GM12891 (cell line): ENCODE measurements around the gene GP1BA.

Source experiments
- PAX5 ChIP-seq: IDR thresholded peaks from 2 replicates; pipeline ENCODE4 v1.6.1; 2011; ENCODE audit warnings: low read length, moderate library complexity, mild to moderate bottlenecking; ENCODE audit not compliant: insufficient read depth, severe bottlenecking
- POLR2A ChIP-seq: IDR thresholded peaks from 2 replicates; pipeline ENCODE4 v1.6.1; 2011; ENCODE audit warnings: low read depth, low read length, control low read depth
- POLR2AphosphoS5 ChIP-seq: IDR thresholded peaks from 2 replicates; pipeline ENCODE4 v1.6.1; 2011; ENCODE audit warnings: low read depth, low read length, control low read depth
- TAF1 ChIP-seq: IDR thresholded peaks from 2 replicates; pipeline ENCODE4 v1.6.1; 2011; ENCODE audit warnings: low read depth, low read length, control low read depth

DNA sequence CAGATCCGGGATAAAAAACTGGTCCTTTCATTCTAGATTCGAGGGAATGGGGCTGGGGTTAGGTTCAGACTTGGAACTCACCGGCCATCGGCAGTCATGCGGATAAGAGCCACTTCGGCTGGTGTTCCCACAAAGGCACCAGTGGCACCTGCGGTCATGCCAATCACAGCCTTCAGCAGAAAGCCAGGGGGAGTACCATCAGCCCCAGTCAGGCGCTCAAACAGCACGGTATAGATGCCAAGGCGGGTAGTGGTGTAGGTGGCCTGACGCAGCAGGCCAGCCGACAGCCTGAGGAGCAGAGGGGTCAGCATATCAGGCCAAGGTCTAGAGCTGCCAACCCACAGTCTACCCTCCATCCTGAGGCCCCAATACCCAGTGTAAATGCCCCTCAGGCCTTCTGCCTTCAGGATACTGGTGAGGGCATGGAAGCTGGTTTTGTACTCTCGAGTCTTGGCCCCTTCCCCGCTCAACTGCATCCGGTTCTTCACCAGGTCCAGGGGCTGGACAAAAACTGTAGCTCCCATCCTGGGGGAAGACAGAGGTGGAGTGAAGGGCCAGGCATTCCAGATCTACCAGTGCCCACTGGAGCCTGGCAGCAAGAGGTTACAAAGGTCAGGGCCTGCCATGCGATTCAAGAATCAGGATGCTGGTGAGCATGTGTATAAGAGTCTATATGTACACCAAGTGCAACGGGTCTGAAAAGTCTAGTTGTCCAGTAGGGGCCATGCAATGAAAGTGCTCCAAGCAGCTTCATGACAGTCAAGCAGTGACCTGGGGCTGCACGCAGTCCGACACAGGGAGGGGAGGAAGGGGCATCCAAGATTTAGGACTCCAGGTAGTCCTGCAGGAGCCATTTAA, 6.8 kb downstream of the GP1BA start:
- TF ChIP-seq POLR2A (no peak), POLR2AphosphoS5 (no peak), TAF1 (no peak), PAX5 (no peak)
